Activated CD4-positive, alpha-beta T cell treated with anti-CD3 and anti-CD28 coated beads, Interleukin-2, amount 50 U/mL, for 16 hours (primary cell): ENCODE results near the gene LRRC36.

Experiments used
- DNase-seq: peaks from one replicate; pipeline ENCODE4 v3.0.0-alpha.2; 2020

LRRC36 gene

GRCh38 chr16:67296420-67296819, 30.2 kb upstream of the LRRC36 start:
- no peak for DNase-seq

- DNase-seq: no peak
Measured at GRCh38 chr16:67298277-67298676, 28.3 kb upstream of the LRRC36 start.

GRCh38 chr16:67299269-67299668, 27.3 kb upstream of the LRRC36 start:
- DNase-seq: no peak

- no peak for DNase-seq
Measured at GRCh38 chr16:67301080-67301782, 25.4 kb upstream of the LRRC36 start.

GRCh38 chr16:67302076-67302475, 24.5 kb upstream of the LRRC36 start:
- DNase-seq: no peak

GRCh38 chr16:67302970-67303369, 23.6 kb upstream of the LRRC36 start:
- no peak for DNase-seq

GRCh38 chr16:67304020-67304419, 22.6 kb upstream of the LRRC36 start:
- no peak for DNase-seq

- no peak for DNase-seq
Measured at GRCh38 chr16:67305216-67306071, 21.2 kb upstream of the LRRC36 start.

- no peak for DNase-seq
Measured at GRCh38 chr16:67310561-67310960, 16.1 kb upstream of the LRRC36 start.

GRCh38 chr16:67311607-67312488, 14.8 kb upstream of the LRRC36 start:
- peak; percentile 99 for DNase-seq

GRCh38 chr16:67312719-67313118, 13.9 kb upstream of the LRRC36 start:
- DNase-seq: no peak

- DNase-seq: no peak
Measured at GRCh38 chr16:67317853-67318252, 8.8 kb upstream of the LRRC36 start.

GRCh38 chr16:67326115-67326471, 522 bp upstream of the LRRC36 start:
- DNase-seq: no peak

GRCh38 chr16:67327743-67328142, 1.1 kb downstream of the LRRC36 start:
- DNase-seq: no peak

- no peak for DNase-seq
Measured at GRCh38 chr16:67329901-67330300, 3.3 kb downstream of the LRRC36 start.

- no peak for DNase-seq
Measured at GRCh38 chr16:67333315-67333714, 6.7 kb downstream of the LRRC36 start.

GRCh38 chr16:67336116-67336515, 9.5 kb downstream of the LRRC36 start:
- DNase-seq: no peak

GRCh38 chr16:67336648-67337047, 10.0 kb downstream of the LRRC36 start:
- no peak for DNase-seq

GRCh38 chr16:67339453-67339852, 12.8 kb downstream of the LRRC36 start:
- no peak for DNase-seq

GRCh38 chr16:67341250-67341649, 14.6 kb downstream of the LRRC36 start:
- no peak for DNase-seq

GRCh38 chr16:67342616-67343015, 16.0 kb downstream of the LRRC36 start:
- DNase-seq: no peak

GRCh38 chr16:67345401-67345800, 18.8 kb downstream of the LRRC36 start:
- DNase-seq: no peak

GRCh38 chr16:67346341-67346740, 19.7 kb downstream of the LRRC36 start:
- no peak for DNase-seq
